ENCODE measurements around the gene DCK. TPM values are rescaled to one million over a fixed set of nuclear protein-coding genes. Genes with fewer than 3 reads are reported as not detected.
A peak's percentile ranks its signal among the peaks of the same experiment; 100 is the strongest.

The DCK gene
- total and polyA plus RNA-seq, 9 of the 15 experiments (the other 6 are each of a cell fraction or from before 2014, with no cell fraction given), result 11.3 to 25.8 (median 19.6) TPM

- TF ChIP-seq HNRNPLL (IDR thresholded peaks at IDR 0.05; ENCODE audit: low read depth, low read length, poor library complexity, severe bottlenecking) (no peak), ZNF511 (CRISPR knock-in tag; IDR thresholded peaks at IDR 0.05) (no peak), HMBOX1 (IDR thresholded peaks at IDR 0.05) (peak; percentile 81)
- TF ChIP-seq, protein P1, sequence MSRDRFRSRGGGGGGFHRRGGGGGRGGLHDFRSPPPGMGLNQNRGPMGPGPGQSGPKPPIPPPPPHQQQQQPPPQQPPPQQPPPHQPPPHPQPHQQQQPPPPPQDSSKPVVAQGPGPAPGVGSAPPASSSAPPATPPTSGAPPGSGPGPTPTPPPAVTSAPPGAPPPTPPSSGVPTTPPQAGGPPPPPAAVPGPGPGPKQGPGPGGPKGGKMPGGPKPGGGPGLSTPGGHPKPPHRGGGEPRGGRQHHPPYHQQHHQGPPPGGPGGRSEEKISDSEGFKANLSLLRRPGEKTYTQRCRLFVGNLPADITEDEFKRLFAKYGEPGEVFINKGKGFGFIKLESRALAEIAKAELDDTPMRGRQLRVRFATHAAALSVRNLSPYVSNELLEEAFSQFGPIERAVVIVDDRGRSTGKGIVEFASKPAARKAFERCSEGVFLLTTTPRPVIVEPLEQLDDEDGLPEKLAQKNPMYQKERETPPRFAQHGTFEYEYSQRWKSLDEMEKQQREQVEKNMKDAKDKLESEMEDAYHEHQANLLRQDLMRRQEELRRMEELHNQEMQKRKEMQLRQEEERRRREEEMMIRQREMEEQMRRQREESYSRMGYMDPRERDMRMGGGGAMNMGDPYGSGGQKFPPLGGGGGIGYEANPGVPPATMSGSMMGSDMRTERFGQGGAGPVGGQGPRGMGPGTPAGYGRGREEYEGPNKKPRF (IDR thresholded peaks at IDR 0.05; ENCODE audit: low read depth, low read length), result no peak
These were observed 13.9 kb upstream of the DCK start (continued) for GRCh38 chr4:70979445-70980008.

GRCh38 chr4:70980196-70980595 is 13.3 kb upstream of the DCK start:
- DNase-seq (ENCODE audit: extremely low read depth in 1 of 4, low spot score in 3 of 4) (no peak), FAIRE-seq (no peak), ATAC-seq (no peak)
- Histone ChIP-seq H3K27me3 (ENCODE audit: control insufficient read depth in 2 of 2, insufficient read depth in 2 of 2, low read length in 2 of 2) (no peaks in the 10 kb centered on the region), H3K36me3 (ENCODE audit: control insufficient read depth, insufficient read depth, low read length) (peaks cover 61% of the 10 kb centered on the region), H4K20me1 (replicated peaks; ENCODE audit: control insufficient read depth, insufficient read depth, low read length) (no peaks in the 10 kb centered on the region), H3K9me3 (replicated peaks; ENCODE audit: control insufficient read depth, insufficient read depth, low read depth, low read length) (no peaks in the 10 kb centered on the region), H3K79me2 (ENCODE audit: control insufficient read depth, insufficient read depth, low read length) (no peaks in the 10 kb centered on the region), H3K4me2 (ENCODE audit: insufficient read depth, low read length) (no peak overlapping the region), H3K9me1 (ENCODE audit: control insufficient read depth, insufficient read depth, low read length) (no peaks in the 10 kb centered on the region), H3K4me1 (replicated peaks in 1 of 2; ENCODE audit: control insufficient read depth in 2 of 2, insufficient read depth in 2 of 2, low read length in 2 of 2) (peaks cover 3 to 5% of the 10 kb centered on the region in 2 experiments; a peak in 2 of 5 replicates), H3K4me3 (no peak overlapping the region), H2AFZ (ENCODE audit: low read depth, low read length) (no peak overlapping the region), H3K9ac (ENCODE audit: insufficient read depth in 1 of 2, low read depth in 2 of 2, low read length in 2 of 2) (no peak overlapping the region), H3K27ac (ENCODE audit: extremely low read depth, low read depth, low read length) (no peak overlapping the region)
- intact Hi-C loops (cut with micrococcal nuclease), result no loop called here
- no TSS peak for BruUV-seq (replicated peaks)
- POLR2A ChIA-PET, result no interaction called here
- in situ Hi-C loops (cut with MboI), result no loop called here
- CTCF ChIA-PET (ENCODE audit: low intra/inter-chr PET ratio), result no interaction called here
- no peak for TF ChIP-seq ATF6 (CRISPR knock-in tag; IDR thresholded peaks at IDR 0.05)
- TF ChIP-seq BRF2 (IDR thresholded peaks at IDR 0.05; ENCODE audit: borderline replicate concordance, insufficient read depth, insufficient read length), result no peak
- TF ChIP-seq ZSCAN32 (CRISPR knock-in tag; IDR thresholded peaks at IDR 0.05), result no peak
- TF ChIP-seq HDAC2 (IDR thresholded peaks at IDR 0.05), result no peak
- TF ChIP-seq SREBF2 (CRISPR knock-in tag; IDR thresholded peaks at IDR 0.05), result no peak
- no peak for TF ChIP-seq CBX8 (IDR thresholded peaks at IDR 0.05; ENCODE audit: borderline replicate concordance, extremely low read depth, low read depth, low read length, poor library complexity, severe bottlenecking)
- no peak for TF ChIP-seq ATF2 (CRISPR knock-in tag; IDR thresholded peaks at IDR 0.05)
